Epidermal melanocyte (primary cell): ENCODE data around the gene MMP17.
"Not testable (repeated sequence)": the region's sequence is repeated elsewhere in the genome, so short reads cannot be mapped to it uniquely, and the experiment has no call there.

ENCODE experiments used
- DNase-seq: peaks from one replicate; pipeline ENCODE4 v3.0.0; 2011; ENCODE audit warnings: low spot score; ENCODE audit not compliant: insufficient read length

MMP17 gene

GRCh38 chr12:131799828-131800593 lies 28.2 kb upstream of the MMP17 start:
- DNase-seq = no peak

GRCh38 chr12:131800594-131801135 lies 27.5 kb upstream of the MMP17 start:
- no peak for DNase-seq

GRCh38 chr12:131801254-131801866 lies 26.8 kb upstream of the MMP17 start:
- no peak for DNase-seq

GRCh38 chr12:131803961-131804521 lies 24.2 kb upstream of the MMP17 start:
- DNase-seq = no peak

GRCh38 chr12:131805421-131805820 lies 22.8 kb upstream of the MMP17 start:
- no peak for DNase-seq

GRCh38 chr12:131806674-131807073 lies 21.5 kb upstream of the MMP17 start:
- DNase-seq = no peak

GRCh38 chr12:131808744-131809371 lies 19.3 kb upstream of the MMP17 start:
- no peak for DNase-seq

GRCh38 chr12:131809476-131810254 lies 18.5 kb upstream of the MMP17 start:
- DNase-seq = not testable (repeated sequence)

GRCh38 chr12:131810726-131811125 lies 17.5 kb upstream of the MMP17 start:
- DNase-seq = no peak

GRCh38 chr12:131815131-131815530 lies 13.1 kb upstream of the MMP17 start:
- no peak for DNase-seq

GRCh38 chr12:131816495-131816894 lies 11.7 kb upstream of the MMP17 start:
- no peak for DNase-seq

GRCh38 chr12:131817241-131817640 lies 11.0 kb upstream of the MMP17 start:
- no peak for DNase-seq

GRCh38 chr12:131818821-131819585 lies 9.2 kb upstream of the MMP17 start:
- no peak for DNase-seq

GRCh38 chr12:131824450-131824849 lies 3.7 kb upstream of the MMP17 start:
- no peak for DNase-seq

GRCh38 chr12:131825146-131825892 lies 2.9 kb upstream of the MMP17 start:
- DNase-seq = no peak

- DNase-seq = no peak
Measured at GRCh38 chr12:131826097-131826928, 1.9 kb upstream of the MMP17 start.

- no peak for DNase-seq
Measured at GRCh38 chr12:131828671-131829355, 620 bp downstream of the MMP17 start.

- no peak for DNase-seq
Measured at GRCh38 chr12:131829356-131829747, 1.2 kb downstream of the MMP17 start.
